Lower lobe of right lung (tissue), 2 donors: ENCODE measurements around the gene HPCAL1. TPM values are rescaled to one million over a fixed set of nuclear protein-coding genes. Genes with fewer than 3 reads are reported as not detected.

Experiments
- ATAC-seq, 2 donors: fragments of 200-7000 bp; cut with Tn5 transposase; one replicate each; pipeline ENCODE4 v1.9.1; 2020 to 2022; ENCODE audit warnings: mild to moderate bottlenecking in 2 of 2, moderate library complexity in 2 of 2
- DNase-seq: peaks from one replicate; pipeline ENCODE4 v3.0.0-alpha.2; 2020
- H3K27ac ChIP-seq: fragments of 200-600 bp; one replicate; pipeline ENCODE4 v1.8.0; 2022
- H3K27me3 ChIP-seq: fragments of 200-600 bp; one replicate; pipeline ENCODE4 v1.8.0; 2022; ENCODE audit warnings: low read depth
- H3K36me3 ChIP-seq: fragments of 200-600 bp; one replicate; pipeline ENCODE4 v1.8.0; 2022; ENCODE audit warnings: mild to moderate bottlenecking
- H3K4me1 ChIP-seq: fragments of 200-600 bp; one replicate; pipeline ENCODE4 v1.8.0; 2022
- H3K4me3 ChIP-seq: fragments of 200-600 bp; one replicate; pipeline ENCODE4 v1.8.0; 2022; ENCODE audit warnings: mild to moderate bottlenecking
- H3K9me3 ChIP-seq: fragments of 200-600 bp; one replicate; pipeline ENCODE4 v1.8.0; 2022
- intact Hi-C: fragments of 100-400 bp; cut with DNase I; formaldehyde crosslinking; loops from one replicate; pipeline ENCODE4 v1.11.0; 2022
- total RNA-seq: library from RNA; stranded (reverse); fragmentation: NEBNext Ultra II Directional; extraction: Animal tissue kit (Norgen Biotek cat#: 25700); gene quantifications from one replicate; pipeline ENCODE4 v1.2.1, GENCODE V29; 2021
- TF ChIP-seq, protein P1 (sequence below): fragments of 200-600 bp; IDR thresholded peaks from one replicate; pipeline ENCODE4 v1.8.0; 2022; ENCODE audit warnings: antibody characterized with exemption, mild to moderate bottlenecking
- donor health status: DM: no; HTN: yes; CAD: no; lungs with severe emphysema.

HPCAL1 gene
- total RNA-seq, 1 donor from 2014 or later = 132 TPM

DNA sequence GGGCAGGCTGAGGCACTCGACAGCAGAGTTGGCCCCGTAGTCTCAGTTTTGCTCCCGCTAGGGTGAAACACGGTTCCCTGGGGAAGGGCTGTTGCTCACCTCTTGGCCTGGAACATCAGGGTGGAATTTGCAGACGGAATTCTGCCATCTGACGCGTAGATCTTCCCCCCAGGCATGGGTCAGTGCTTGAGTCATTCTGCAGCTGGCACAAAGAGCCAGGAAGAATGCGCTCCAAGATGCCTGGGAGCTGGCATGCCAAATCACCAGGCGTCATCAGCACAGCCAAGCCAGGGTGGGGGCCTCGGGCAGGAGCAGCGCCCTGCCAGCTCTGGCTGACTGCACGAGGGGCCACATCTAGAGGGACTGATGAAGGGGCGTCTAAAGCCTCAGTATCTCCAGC, 102.7 kb downstream of the HPCAL1 start:
- no peak overlapping the region for H3K4me3 ChIP-seq
- DNase-seq (peak; percentile 76), ATAC-seq (peak; percentile 23 to 44)
- peaks cover 17% of the 10 kb centered on the region for H3K36me3 ChIP-seq
- no peaks in the 10 kb centered on the region for H3K9me3 ChIP-seq
- intact Hi-C loops = no loop called here
- H3K27ac ChIP-seq = peak overlapping the region; percentile 79
- TF ChIP-seq, protein P1, sequence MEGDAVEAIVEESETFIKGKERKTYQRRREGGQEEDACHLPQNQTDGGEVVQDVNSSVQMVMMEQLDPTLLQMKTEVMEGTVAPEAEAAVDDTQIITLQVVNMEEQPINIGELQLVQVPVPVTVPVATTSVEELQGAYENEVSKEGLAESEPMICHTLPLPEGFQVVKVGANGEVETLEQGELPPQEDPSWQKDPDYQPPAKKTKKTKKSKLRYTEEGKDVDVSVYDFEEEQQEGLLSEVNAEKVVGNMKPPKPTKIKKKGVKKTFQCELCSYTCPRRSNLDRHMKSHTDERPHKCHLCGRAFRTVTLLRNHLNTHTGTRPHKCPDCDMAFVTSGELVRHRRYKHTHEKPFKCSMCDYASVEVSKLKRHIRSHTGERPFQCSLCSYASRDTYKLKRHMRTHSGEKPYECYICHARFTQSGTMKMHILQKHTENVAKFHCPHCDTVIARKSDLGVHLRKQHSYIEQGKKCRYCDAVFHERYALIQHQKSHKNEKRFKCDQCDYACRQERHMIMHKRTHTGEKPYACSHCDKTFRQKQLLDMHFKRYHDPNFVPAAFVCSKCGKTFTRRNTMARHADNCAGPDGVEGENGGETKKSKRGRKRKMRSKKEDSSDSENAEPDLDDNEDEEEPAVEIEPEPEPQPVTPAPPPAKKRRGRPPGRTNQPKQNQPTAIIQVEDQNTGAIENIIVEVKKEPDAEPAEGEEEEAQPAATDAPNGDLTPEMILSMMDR = no peak
- no peaks in the 10 kb centered on the region for H3K27me3 ChIP-seq
- H3K4me1 ChIP-seq = peaks cover 90% of the 10 kb centered on the region

DNA sequence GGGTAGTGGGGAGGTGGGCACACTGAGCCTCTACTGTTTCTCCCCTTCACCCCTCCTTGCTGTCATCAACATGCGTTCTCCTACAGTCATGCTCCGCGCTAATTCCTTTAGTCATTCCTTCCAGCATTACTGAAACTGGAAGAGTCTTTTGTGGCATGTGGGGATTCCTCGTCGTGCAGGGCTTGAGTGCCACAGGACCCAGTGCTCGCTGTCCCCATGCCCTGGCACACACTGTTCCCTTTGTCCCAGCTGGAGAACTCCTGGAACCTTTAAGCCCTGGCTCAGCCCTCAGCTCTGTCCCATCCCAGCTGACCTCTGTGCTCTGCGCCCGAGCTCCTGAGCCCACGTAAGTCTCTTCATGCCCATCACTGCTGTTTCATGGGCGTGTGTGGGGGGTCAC, 103.3 kb downstream of the HPCAL1 start:
- Histone ChIP-seq H3K27me3 (no peaks in the 10 kb centered on the region), H3K4me3 (no peak overlapping the region), H3K4me1 (peaks cover 90% of the 10 kb centered on the region), H3K9me3 (no peaks in the 10 kb centered on the region), H3K27ac (peak overlapping the region; percentile 79), H3K36me3 (peaks cover 14% of the 10 kb centered on the region)
- ATAC-seq (no peak), DNase-seq (no peak)
- TF ChIP-seq, protein P1 = no peak
- intact Hi-C loops = no loop called here

- TF ChIP-seq, protein P1 = no peak
- Histone ChIP-seq H3K36me3 (peaks cover 14% of the 10 kb centered on the region), H3K27ac (peak overlapping the region; percentile 79), H3K9me3 (no peaks in the 10 kb centered on the region), H3K4me1 (peaks cover 87% of the 10 kb centered on the region), H3K4me3 (no peak overlapping the region), H3K27me3 (no peaks in the 10 kb centered on the region)
- DNase-seq = no peak
- no peak for ATAC-seq
- intact Hi-C loops = no loop called here
These were observed 103.9 kb downstream of the HPCAL1 start for GRCh38 chr2:10406491-10407188.

DNA sequence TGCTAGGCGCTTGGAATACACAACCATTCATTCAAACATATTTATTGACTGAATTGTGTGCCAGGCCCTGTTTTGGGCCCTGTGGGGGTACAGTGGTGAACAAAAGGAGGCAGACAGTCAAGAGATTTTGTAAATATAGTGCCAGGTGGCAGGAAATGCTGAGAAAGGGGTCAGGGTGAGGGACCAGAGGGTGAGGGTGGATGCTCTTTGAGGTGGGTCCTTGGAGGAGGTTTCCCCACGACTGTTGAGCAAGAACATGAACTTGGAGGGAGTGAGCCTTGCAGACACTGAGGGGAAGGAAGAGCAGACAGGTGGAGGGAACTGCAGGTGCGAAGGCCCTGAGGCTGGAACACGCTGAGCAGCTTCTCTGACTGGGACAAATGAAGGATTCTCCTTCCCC, 104.7 kb downstream of the HPCAL1 start:
- TF ChIP-seq, protein P1 = no peak
- ATAC-seq = no peak
- intact Hi-C loops = no loop called here
- Histone ChIP-seq H3K9me3 (no peaks in the 10 kb centered on the region), H3K27ac (peak overlapping the region; percentile 79), H3K36me3 (peaks cover 14% of the 10 kb centered on the region), H3K27me3 (no peaks in the 10 kb centered on the region), H3K4me3 (no peak overlapping the region), H3K4me1 (peaks cover 79% of the 10 kb centered on the region)
- DNase-seq = no peak

DNA sequence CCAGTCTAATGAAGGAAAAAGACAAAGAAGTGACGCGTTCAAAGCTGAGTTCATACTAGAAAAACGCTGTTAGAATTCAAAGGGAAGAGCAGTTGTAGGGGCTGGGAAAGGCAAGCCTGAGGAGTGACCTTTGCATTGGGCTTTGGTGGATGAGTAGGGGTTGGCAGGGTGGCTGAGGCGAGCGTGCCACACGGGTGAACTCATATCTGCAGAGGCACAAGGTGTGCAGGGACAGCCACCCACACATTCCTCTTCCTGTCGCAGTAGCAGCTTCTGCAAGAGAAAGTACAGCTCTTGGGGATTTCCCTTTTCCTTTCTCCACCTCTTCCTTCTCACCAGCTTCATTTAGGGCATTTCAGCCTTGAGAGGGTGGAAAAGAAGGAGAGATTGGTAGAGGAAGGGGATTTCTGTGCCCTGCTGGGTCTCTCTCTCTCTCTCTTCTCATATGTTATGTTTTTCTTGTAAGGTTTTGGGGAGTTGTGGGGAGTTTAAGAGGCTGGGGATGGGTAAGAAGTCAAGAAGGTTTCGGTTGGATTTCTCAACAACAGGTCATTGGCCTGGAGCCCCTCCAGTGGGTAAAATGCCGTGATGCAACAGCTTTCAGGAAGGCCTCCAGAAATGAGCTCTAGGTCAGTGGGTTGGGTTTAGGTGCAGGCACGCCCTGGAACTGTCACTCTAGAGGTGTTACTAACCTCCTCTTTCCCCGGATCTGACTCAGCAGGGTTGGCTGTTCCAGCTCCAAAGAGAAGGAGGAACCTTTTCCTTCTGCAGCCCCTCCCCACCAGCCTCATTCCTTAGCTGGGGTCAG, 105.3 kb downstream of the HPCAL1 start:
- peak overlapping the region; percentile 79 for H3K27ac ChIP-seq
- H3K27me3 ChIP-seq = no peaks in the 10 kb centered on the region
- intact Hi-C loops = no loop called here
- H3K36me3 ChIP-seq = peaks cover 14% of the 10 kb centered on the region
- ATAC-seq (peak; percentile 86 to 93), DNase-seq (peak; percentile 82)
- H3K4me3 ChIP-seq = peak overlapping the region; percentile 10
- no peaks in the 10 kb centered on the region for H3K9me3 ChIP-seq
- TF ChIP-seq, protein P1 = no peak
- peaks cover 74% of the 10 kb centered on the region for H3K4me1 ChIP-seq
